AG04449 (cell line): Measurements from ENCODE around the gene NAIF1.

Source experiments
- CTCF ChIA-PET: fragments of 350-600 bp; formaldehyde crosslinking; extraction: SDS; loops from one replicate; lab custom pipeline; 2021; ENCODE audit warnings: antibody characterized with exemption; lab: Yijun Ruan, JAX
- POLR2A ChIA-PET: fragments of 400-600, 350-600 bp; formaldehyde crosslinking; extraction: SDS; loops from one replicate; lab custom pipeline; 2020; ENCODE audit warnings: antibody characterized with exemption, inconsistent platforms; lab: Yijun Ruan, JAX
- DNase-seq: peaks from one replicate; pipeline ENCODE4 v3.0.0-alpha.2; 2010; ENCODE audit warnings: low read depth, low spot score
- H3K4me3 ChIP-seq: 2 replicates; pipeline ENCODE4 v1.5.1; 2011; ENCODE audit warnings: low read depth, mild to moderate bottlenecking, control low read depth, low read length
- TF ChIP-seq, protein P1 (sequence below): IDR thresholded peaks from one replicate; pipeline ENCODE4 v1.5.1; 2011; ENCODE audit warnings: mild to moderate bottlenecking, moderate library complexity, low read length, control low read depth, inconsistent platforms; ENCODE audit not compliant: insufficient read depth; ENCODE audit errors: missing control alignments

NAIF1 gene

DNA sequence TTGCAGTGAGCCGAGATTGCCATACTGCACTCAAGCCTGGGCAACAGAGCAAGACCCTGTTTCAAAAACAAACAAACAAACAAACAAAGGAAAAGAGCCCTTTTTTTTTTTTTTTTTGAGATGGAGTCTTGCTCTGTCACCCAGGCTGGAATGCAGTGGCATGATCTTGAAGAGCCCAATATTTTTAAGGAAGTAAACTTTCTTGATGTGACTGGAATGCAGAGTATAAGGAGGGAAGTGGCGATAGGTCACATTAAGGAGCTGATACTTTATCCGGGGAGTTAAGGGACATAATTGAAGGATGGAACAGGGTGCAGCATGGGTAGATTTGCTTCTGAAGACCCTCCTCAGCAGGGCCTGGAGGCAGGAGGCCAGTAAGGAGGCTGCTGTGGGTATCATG lies 13.0 kb downstream of the NAIF1 start:
- CTCF ChIA-PET = interaction anchor here (1.0 kb wide), 2 partner anchors 10 to 133 kb away, joined by 3 read pairs; no protein-coding TSS in a partner anchor
- POLR2A ChIA-PET = no interaction called here
- TF ChIP-seq, protein P1, sequence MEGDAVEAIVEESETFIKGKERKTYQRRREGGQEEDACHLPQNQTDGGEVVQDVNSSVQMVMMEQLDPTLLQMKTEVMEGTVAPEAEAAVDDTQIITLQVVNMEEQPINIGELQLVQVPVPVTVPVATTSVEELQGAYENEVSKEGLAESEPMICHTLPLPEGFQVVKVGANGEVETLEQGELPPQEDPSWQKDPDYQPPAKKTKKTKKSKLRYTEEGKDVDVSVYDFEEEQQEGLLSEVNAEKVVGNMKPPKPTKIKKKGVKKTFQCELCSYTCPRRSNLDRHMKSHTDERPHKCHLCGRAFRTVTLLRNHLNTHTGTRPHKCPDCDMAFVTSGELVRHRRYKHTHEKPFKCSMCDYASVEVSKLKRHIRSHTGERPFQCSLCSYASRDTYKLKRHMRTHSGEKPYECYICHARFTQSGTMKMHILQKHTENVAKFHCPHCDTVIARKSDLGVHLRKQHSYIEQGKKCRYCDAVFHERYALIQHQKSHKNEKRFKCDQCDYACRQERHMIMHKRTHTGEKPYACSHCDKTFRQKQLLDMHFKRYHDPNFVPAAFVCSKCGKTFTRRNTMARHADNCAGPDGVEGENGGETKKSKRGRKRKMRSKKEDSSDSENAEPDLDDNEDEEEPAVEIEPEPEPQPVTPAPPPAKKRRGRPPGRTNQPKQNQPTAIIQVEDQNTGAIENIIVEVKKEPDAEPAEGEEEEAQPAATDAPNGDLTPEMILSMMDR = no peak
- no peak overlapping the region for H3K4me3 ChIP-seq
- no peak for DNase-seq

DNA sequence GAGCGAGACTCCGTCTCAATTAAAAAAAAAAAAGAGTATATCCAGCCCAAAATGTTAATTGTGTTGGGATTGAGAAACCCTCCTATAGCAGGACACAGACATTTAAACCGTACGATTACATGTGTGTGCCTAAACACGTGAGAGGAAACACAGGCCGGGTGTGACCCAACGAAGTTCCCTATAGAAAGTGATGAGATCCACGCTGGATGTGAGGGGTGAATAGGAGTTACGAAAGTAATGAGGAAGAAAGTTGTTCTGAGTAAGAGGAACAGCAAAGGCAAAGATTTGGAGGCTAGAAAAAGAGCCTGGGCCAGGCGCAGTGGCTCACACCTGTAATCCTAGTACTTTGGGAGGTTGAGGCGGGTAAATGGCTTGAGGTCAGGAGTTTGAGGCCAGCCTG lies 13.6 kb downstream of the NAIF1 start:
- POLR2A ChIA-PET = no interaction called here
- TF ChIP-seq, protein P1 = no peak
- CTCF ChIA-PET = interaction anchor here (1.0 kb wide), 1 partner anchor 132 kb away, joined by 3 read pairs; no protein-coding TSS in a partner anchor
- H3K4me3 ChIP-seq = no peak overlapping the region
- DNase-seq = no peak

DNA sequence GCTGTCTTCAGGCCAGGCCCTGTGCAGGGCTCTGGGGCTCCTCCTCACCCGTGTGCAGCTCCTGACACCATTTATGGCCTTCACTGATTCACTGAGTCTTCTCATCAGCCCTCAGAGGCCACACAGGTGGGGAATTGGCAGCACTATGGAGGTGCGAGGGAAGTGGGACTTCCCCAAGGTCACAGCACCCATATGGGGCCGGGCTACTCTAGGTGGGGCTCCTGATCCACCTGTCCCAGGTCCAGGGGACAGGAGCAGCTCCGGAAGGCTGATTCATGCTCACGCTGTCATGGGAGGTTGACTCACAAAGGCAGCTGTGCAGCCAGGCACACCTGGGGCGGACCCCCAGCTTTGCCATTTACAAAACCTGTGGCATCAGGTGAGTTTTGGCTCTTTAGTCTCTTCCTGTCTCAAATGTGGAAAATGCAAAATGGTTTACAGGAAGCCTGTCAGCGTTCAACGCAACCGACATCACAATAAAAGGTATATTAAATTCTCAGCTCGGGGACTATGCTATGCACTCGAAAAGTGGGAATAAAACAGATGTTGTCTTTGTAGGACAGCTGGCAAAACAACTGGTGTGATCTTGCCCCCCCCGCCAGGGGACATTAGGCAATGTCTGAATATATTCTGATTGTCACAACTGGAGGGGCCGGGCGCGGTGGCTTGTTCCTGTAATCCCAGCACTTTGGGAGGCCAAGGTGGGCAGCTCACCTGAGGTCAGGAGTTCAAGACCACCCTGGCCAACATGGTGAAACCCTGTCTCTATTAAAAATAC lies 15.0 kb downstream of the NAIF1 start:
- DNase-seq = no peak

DNA sequence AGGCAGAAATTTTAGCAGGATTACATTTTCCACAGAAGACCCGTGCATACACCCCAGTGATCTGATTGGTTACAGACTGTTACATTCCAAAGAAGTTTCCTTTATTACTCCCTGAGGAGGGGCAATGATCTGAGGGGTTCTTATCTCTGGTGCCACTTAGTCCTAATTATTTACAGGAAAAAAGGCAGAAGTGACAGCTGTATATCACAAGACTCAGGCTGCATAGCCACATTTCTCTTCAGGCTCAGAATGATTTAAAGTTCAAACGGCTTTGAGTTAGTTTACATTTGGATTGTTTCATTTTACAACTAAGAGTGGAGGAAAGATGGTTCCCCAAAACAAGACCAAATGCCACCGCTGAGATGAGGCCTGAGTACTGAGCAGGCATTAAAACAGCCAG lies 17.3 kb downstream of the NAIF1 start:
- ChIA-PET POLR2A (no interaction called here), CTCF (interaction anchor here (0.8 to 2.6 kb wide), 2 partner anchors 68 to 107 kb away, joined by 3 to 12 read pairs; no protein-coding TSS in a partner anchor)
- DNase-seq = no peak
- H3K4me3 ChIP-seq = no peak overlapping the region
- TF ChIP-seq, protein P1 = no peak

More for the DNA sequence above, 15.0 kb downstream of the NAIF1 start:
- TF ChIP-seq, protein P1 = no peak
- POLR2A ChIA-PET = no interaction called here
- CTCF ChIA-PET = interaction anchor here (1.2 to 3.0 kb wide), 3 partner anchors 15 to 110 kb away, joined by 4 to 20 read pairs (median 5); partner anchors contain the start of gene NAIF1
- H3K4me3 ChIP-seq = no peak overlapping the region

DNA sequence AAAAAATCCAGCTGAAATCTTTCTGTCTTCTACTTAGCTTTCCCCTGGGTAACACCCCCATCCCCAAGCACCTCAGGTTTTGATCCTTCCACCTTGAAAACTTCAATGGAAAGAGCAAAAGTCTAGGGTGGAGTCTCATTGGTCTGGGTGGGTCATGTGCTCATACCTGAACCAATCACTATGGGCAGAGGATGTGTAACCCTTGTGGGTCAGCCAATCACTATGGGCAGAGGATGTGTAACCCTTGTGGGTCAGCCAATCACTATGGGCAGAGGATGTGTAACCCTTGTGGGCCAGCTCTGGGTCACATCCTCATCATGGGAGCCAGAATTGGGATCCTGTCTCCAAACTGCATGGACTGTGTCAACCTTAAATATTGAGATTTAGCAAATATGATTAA lies 18.5 kb downstream of the NAIF1 start:
- CTCF ChIA-PET = interaction anchor here (0.8 to 2.6 kb wide), 2 partner anchors 14 to 69 kb away, joined by 5 to 12 read pairs; no protein-coding TSS in a partner anchor

More for the DNA sequence above, 18.5 kb downstream of the NAIF1 start:
- no peak overlapping the region for H3K4me3 ChIP-seq
- POLR2A ChIA-PET = no interaction called here
- DNase-seq = no peak
- TF ChIP-seq, protein P1 = no peak
